OCI-LY3 (cell line): ENCODE results near the gene TAPT1.

Source experiments
- EZH2phosphoT487 ChIP-seq: fragments of 200-600 bp; shearing (Covaris generic); IDR thresholded peaks from 2 replicates; pipeline ENCODE4 v1.6.1; 2018; ENCODE audit warnings: antibody characterized with exemption, mixed run types, low read depth
- TF ChIP-seq, protein P1 (sequence below): fragments of 200-600, 300-600 bp; sonication (generic); IDR thresholded peaks from 2 replicates; pipeline ENCODE4 v1.5.1; 2014; ENCODE audit warnings: antibody characterized with exemption, low read length, low read depth

DNA sequence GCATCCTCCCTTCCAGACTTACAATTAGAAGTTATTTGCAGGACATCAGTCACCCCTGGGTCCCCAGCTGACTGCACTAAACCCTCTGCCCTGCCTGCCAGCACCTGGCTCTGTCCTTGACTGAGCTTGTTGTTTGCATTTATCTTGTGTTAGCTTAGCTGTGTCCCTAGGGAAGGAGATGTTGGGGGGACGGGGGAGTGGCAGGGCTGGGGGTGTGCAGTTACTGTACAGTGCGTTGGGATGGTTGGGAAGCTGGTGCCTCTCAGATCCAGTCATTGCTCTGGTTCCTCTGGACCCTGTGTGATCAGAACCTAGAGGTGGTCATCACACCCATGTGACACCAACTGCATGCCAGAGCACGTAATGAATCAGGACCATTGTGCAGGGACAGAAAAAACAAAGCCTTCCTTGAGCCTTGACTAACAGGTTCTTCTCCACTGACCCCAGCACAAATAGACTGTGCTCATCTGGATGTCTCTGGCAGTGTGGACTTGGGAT lies 109.7 kb downstream of the TAPT1 start:
- TF ChIP-seq, protein P1, sequence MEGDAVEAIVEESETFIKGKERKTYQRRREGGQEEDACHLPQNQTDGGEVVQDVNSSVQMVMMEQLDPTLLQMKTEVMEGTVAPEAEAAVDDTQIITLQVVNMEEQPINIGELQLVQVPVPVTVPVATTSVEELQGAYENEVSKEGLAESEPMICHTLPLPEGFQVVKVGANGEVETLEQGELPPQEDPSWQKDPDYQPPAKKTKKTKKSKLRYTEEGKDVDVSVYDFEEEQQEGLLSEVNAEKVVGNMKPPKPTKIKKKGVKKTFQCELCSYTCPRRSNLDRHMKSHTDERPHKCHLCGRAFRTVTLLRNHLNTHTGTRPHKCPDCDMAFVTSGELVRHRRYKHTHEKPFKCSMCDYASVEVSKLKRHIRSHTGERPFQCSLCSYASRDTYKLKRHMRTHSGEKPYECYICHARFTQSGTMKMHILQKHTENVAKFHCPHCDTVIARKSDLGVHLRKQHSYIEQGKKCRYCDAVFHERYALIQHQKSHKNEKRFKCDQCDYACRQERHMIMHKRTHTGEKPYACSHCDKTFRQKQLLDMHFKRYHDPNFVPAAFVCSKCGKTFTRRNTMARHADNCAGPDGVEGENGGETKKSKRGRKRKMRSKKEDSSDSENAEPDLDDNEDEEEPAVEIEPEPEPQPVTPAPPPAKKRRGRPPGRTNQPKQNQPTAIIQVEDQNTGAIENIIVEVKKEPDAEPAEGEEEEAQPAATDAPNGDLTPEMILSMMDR: no peak
- TF ChIP-seq EZH2phosphoT487: no peak
